GM19372 (cell line): ENCODE results near the gene FAM47E.

ENCODE experiments used
- ATAC-seq: cut with Tn5 transposase; IDR thresholded peaks from one replicate; pipeline ENCODE4 v1.9.1; 2021; ENCODE audit warnings: mild to moderate bottlenecking, low read depth, moderate library complexity; ENCODE audit not compliant: unreplicated experiment

The FAM47E gene

GRCh38 chr4:76298227-76298626 is 46.7 kb downstream of the FAM47E start:
- ATAC-seq, result no peak

GRCh38 chr4:76300012-76300411 is 48.5 kb downstream of the FAM47E start:
- no peak for ATAC-seq

GRCh38 chr4:76301068-76301774 is 49.7 kb downstream of the FAM47E start:
- ATAC-seq, result peak; percentile 95

GRCh38 chr4:76301775-76302162 is 50.2 kb downstream of the FAM47E start:
- no peak for ATAC-seq

GRCh38 chr4:76302826-76303438 is 51.4 kb downstream of the FAM47E start:
- ATAC-seq, result no peak

GRCh38 chr4:76305033-76305687 is 53.6 kb downstream of the FAM47E start:
- no peak for ATAC-seq

GRCh38 chr4:76305971-76306881 is 54.7 kb downstream of the FAM47E start, which contains the start of gene STBD1:
Gene STBD1, plus strand, starts transcription at chr4:76306733. Its CDS starts 37 bp downstream, at chr4:76306770.
- no peak for ATAC-seq

GRCh38 chr4:76306882-76307659 is 55.5 kb downstream of the FAM47E start:
- ATAC-seq, result no peak

GRCh38 chr4:76307660-76308014 is 56.1 kb downstream of the FAM47E start:
- ATAC-seq, result no peak

GRCh38 chr4:76308548-76308947 is 57.0 kb downstream of the FAM47E start:
- no peak for ATAC-seq

GRCh38 chr4:76309939-76310550 is 58.5 kb downstream of the FAM47E start:
- ATAC-seq, result no peak

GRCh38 chr4:76310683-76311082 is 59.2 kb downstream of the FAM47E start:
- no peak for ATAC-seq

GRCh38 chr4:76311896-76312331 is 60.4 kb downstream of the FAM47E start:
- no peak for ATAC-seq

GRCh38 chr4:76312457-76312856 is 60.9 kb downstream of the FAM47E start:
- ATAC-seq, result no peak

- no peak for ATAC-seq
Observed at GRCh38 chr4:76313547-76313946, 62.0 kb downstream of the FAM47E start.

GRCh38 chr4:76315267-76315918 is 63.9 kb downstream of the FAM47E start:
- ATAC-seq, result no peak

GRCh38 chr4:76316131-76316530 is 64.6 kb downstream of the FAM47E start:
- no peak for ATAC-seq

- ATAC-seq, result no peak
Observed at GRCh38 chr4:76322236-76322635, 70.7 kb downstream of the FAM47E start.

GRCh38 chr4:76325072-76325471 is 73.6 kb downstream of the FAM47E start:
- ATAC-seq, result no peak
